HepG2 (cell line): Measurements from ENCODE around the gene RBM47. TPM values are rescaled to one million over a fixed set of nuclear protein-coding genes. Genes with fewer than 3 reads are reported as not detected.

Experiments
- ETS1 ChIP-seq: sonication (generic); formaldehyde crosslinking; IDR thresholded peaks from 2 replicates; pipeline ENCODE4 v1.4.0; 2020; ENCODE audit warnings: missing genetic modification reagents
- HDAC1 ChIP-seq: sonication (generic); formaldehyde crosslinking; IDR thresholded peaks from 2 replicates; pipeline ENCODE4 v1.5.1; 2020; ENCODE audit warnings: mild to moderate bottlenecking, missing genetic modification reagents
- JDP2 ChIP-seq: sonication (generic); formaldehyde crosslinking; IDR thresholded peaks from 2 replicates; pipeline ENCODE4 v1.8.1; 2022; ENCODE audit warnings: missing genetic modification reagents, borderline replicate concordance
- PITX1 ChIP-seq: sonication (generic); formaldehyde crosslinking; IDR thresholded peaks from 2 replicates; pipeline ENCODE4 v1.5.1; 2020; ENCODE audit warnings: mild to moderate bottlenecking, missing genetic modification reagents
- PRDM15 ChIP-seq: sonication (generic); formaldehyde crosslinking; IDR thresholded peaks from 2 replicates; pipeline ENCODE4 v1.4.0; 2020; ENCODE audit warnings: missing genetic modification reagents
- PRDM4 ChIP-seq: sonication (generic); formaldehyde crosslinking; IDR thresholded peaks from 2 replicates; pipeline ENCODE4 v1.9.0; 2021; ENCODE audit warnings: missing genetic modification reagents, borderline replicate concordance
- RAD21 ChIP-seq: fragments of 450-650 bp; formaldehyde crosslinking; IDR thresholded peaks from 2 replicates; pipeline ENCODE4 v1.5.0; 2020; ENCODE audit warnings: mild to moderate bottlenecking
- RBAK ChIP-seq: sonication (generic); formaldehyde crosslinking; IDR thresholded peaks from 2 replicates; pipeline ENCODE4 v1.5.1; 2020; ENCODE audit warnings: mild to moderate bottlenecking, missing genetic modification reagents
- TBX2 ChIP-seq: sonication (generic); formaldehyde crosslinking; IDR thresholded peaks from 2 replicates; pipeline ENCODE4 v1.5.0; 2020; ENCODE audit warnings: missing genetic modification reagents, mild to moderate bottlenecking, borderline replicate concordance
- ZMYM4 ChIP-seq: sonication (generic); formaldehyde crosslinking; IDR thresholded peaks from 2 replicates; pipeline ENCODE4 v1.8.1; 2023; ENCODE audit warnings: mild to moderate bottlenecking, missing genetic modification reagents
- ZNF280B ChIP-seq: sonication (generic); formaldehyde crosslinking; IDR thresholded peaks from 2 replicates; pipeline ENCODE4 v1.5.0; 2020; ENCODE audit warnings: missing genetic modification reagents, mild to moderate bottlenecking, borderline replicate concordance
- ZNF280D ChIP-seq: sonication (generic); formaldehyde crosslinking; IDR thresholded peaks from 2 replicates; pipeline ENCODE4 v1.5.1; 2020; ENCODE audit warnings: mild to moderate bottlenecking, missing genetic modification reagents
- ZSCAN31 ChIP-seq: sonication (generic); formaldehyde crosslinking; IDR thresholded peaks from 2 replicates; pipeline ENCODE4 v1.5.0; 2020; ENCODE audit warnings: low read depth, mild to moderate bottlenecking, missing genetic modification reagents
- polyA plus RNA-seq, 8 experiments: library from polyadenylated mRNA; depleted of rRNA in 3 of 8; stranded (reverse) in 7 of 8; unstranded in 1 of 8; fragments of >200 nt; fragmentation: Illumina TruSeq in 4 of 8; extraction: Trizol in 4 of 8; gene quantifications; 2 replicates each; pipeline versions ENCODE4 v1.2.1 to v1.2.3, GENCODE V29; 2011 to 2016; ENCODE audit warnings: low read depth in 4 of 8, missing spikeins in 1 of 8, mixed read lengths in 1 of 8; ENCODE audit not compliant: insufficient read depth in 1 of 8
- total RNA-seq, 5 experiments: library from RNA; depleted of rRNA; stranded (reverse); fragments of >200 nt; fragmentation: Illumina TruSeq; extraction: Trizol; gene quantifications; 2 replicates each; pipeline ENCODE4 v1.2.3, GENCODE V29; 2016; ENCODE audit warnings: low read depth in 1 of 5
- TF ChIP-seq, protein P1 (sequence below): fragments of 450-650 bp; IDR thresholded peaks from 2 replicates; pipeline ENCODE4 v1.6.1; 2017

RBM47 gene
- total and polyA plus RNA-seq, 2 of the 13 experiments (the other 11 are each of a cell fraction or from before 2014, with no cell fraction given) = 1.2 to 2.5 TPM

DNA sequence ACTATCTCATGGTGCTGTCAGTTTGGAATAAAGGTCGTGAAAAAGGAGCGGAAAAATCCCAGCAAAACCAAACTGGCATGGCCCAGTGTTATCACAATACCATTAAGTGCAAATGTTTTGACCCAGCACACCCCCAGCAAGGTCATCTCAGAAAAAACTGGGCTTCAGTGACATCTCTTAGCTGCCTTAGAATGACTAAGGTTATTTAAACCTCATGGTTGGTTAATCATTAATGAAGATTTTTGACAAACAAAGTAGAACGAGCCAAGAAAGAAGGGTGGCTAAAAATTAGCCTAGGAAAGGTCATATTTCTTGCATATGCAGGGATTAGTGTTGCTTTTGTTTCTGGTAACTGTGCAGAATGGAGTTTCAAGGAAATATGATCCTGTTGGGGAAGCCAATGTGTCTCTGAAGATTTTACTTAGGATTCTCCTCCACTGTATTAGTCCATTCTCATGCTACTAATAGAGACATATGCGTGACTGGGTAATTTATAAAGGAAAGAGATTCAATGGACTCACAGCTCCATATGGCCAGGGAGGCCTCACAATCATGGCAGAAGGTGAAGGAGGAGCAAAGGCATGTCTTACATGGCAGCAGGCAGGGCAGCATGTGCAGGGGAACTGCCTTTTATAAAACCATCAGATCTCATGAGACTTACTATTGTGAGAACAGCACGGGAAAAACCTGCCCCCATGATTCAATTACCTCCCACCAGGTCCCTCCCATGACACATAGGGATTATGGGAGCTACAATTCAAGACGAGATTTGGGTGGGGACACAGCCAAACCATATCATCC is 211.0 kb downstream of the RBM47 start (continued):
- TF ChIP-seq PRDM4 (CRISPR knock-in tag) (no peak), ZMYM4 (peak; percentile 57), HDAC1 (CRISPR knock-in tag) (0 out of 2 replicates have a peak, but pooled peaks have one; percentile 38), ETS1 (CRISPR knock-in tag) (no peak), ZSCAN31 (CRISPR knock-in tag) (no peak), PITX1 (CRISPR knock-in tag) (peak; percentile 55; the same call in 1 of the 2 replicates), ZNF280D (CRISPR knock-in tag) (no peak), RAD21 (CRISPR knock-in tag) (no peak), TBX2 (CRISPR knock-in tag) (peak; percentile 80), PRDM15 (CRISPR knock-in tag) (no peak), ZNF280B (CRISPR knock-in tag) (no peak), JDP2 (CRISPR knock-in tag) (no peak), RBAK (CRISPR knock-in tag) (no peak)
- TF ChIP-seq, protein P1, sequence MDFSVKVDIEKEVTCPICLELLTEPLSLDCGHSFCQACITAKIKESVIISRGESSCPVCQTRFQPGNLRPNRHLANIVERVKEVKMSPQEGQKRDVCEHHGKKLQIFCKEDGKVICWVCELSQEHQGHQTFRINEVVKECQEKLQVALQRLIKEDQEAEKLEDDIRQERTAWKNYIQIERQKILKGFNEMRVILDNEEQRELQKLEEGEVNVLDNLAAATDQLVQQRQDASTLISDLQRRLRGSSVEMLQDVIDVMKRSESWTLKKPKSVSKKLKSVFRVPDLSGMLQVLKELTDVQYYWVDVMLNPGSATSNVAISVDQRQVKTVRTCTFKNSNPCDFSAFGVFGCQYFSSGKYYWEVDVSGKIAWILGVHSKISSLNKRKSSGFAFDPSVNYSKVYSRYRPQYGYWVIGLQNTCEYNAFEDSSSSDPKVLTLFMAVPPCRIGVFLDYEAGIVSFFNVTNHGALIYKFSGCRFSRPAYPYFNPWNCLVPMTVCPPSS = no peak
